Glomerular endothelial cell (primary cell): ENCODE data around the gene CYB561D2. TPM values are rescaled to one million over a fixed set of nuclear protein-coding genes. Genes with fewer than 3 reads are reported as not detected.

ENCODE experiments used
- DNase-seq: peaks from one replicate; pipeline ENCODE4 v3.0.0-alpha.2; 2011; ENCODE audit warnings: low read depth, low spot score; ENCODE audit errors: extremely low read depth
- total RNA-seq: library from RNA; depleted of rRNA; stranded (reverse); fragments of >200 nt; gene quantifications from 2 replicates; pipeline ENCODE4 v1.2.3, GENCODE V29; 2015

The CYB561D2 gene
- total RNA-seq, 1 donor from 2014 or later: 16.2 TPM

GRCh38 chr3:50340448-50341329, 10.0 kb upstream of the CYB561D2 start, which contains the start of gene RASSF1:
TSS of gene RASSF1 (minus strand) at chr3:50340836. CDS start at chr3:50340805, 31 bp downstream.
- no peak for DNase-seq

DNA sequence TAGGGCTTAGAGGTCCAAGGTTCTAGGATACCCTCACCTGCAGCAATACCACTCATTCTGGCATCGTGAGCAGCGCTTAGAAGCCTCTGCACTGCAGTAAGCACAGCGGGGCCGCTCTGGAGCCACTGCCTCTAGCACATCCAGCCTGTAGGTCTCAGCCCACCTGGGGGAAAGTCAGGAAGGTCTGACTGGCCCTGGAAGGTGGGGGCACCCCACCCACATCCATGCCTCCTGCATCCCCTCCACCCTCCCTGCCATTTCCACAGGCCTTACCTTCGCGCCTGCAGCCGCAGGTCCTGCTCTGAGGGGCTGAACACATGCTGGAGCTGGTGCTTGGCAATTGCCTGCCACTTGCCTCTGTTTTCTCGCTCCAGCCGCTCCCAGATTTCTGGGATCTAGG, 9.1 kb upstream of the CYB561D2 start:
- no peak for DNase-seq

DNA sequence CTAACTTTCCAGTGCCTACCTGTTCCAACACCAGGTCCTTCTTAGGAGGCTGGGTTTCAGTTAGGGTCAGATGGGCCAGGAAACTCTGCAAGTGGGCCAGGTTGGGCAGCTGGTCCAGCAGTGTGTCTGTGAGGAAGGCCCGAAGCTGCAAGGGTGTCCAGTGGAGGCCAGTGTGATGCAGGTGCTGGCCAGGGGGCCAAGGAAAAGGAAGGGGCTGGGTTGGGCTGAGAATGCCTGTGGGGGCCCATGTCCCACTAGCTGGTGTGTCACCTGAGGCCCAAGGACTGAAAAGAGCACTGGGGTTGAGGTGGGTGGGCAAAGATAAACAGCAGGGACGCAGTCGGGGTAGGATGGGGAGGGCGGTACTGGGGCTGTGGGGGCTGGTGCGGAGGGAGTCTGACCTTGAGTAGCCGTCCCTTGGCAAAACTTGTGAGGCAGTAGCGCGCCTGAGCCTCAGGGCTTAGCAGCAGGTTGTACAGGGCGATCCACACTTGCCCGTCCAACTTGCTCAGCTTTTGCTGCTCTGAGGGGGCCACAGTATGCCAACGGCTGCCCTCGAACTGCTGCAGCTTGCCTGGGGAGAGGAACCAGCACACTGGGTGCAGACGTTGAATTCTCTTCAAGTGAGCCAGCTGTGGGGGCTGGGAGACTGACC, 8.5 kb upstream of the CYB561D2 start:
- DNase-seq: no peak

DNA sequence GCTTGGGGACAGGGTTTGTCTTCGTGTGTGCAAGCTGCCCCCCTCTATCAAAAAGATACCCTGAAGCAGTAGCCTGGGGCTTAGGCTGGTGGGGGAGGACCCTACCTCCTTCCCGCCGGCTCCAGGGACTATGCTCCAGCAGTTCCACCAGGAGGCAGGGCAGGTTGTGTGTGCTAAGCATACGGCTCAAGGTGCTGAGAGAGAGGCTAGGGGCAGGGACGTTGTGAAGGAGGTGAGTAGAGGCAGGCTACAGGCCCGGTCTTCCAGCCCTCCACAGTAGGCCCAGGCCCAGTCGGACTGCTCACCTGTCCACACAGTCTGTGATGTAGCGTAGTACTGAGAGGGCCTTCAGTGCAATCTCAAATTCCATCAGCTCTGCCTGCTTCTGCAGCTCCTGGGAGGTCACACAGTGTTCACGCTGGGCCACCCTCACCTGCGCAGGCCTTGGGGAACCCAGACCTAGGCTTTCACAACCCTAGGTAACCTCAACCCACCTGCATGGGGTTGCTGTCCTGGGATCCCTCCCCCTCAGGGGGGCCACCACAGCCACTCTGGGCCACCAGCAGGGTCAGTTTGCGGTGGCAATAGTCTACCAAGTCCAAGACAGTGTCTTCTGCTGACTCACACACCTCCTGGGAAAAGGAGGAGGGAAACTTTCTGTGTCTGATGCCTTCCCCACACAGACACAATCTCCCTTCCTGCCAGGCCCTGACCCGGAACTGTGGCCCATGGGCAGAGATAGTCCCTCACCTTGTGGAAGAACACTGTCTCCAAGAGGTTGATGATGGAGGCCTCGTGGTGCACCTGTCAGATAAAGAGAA, 7.6 kb upstream of the CYB561D2 start:
- no peak for DNase-seq

DNA sequence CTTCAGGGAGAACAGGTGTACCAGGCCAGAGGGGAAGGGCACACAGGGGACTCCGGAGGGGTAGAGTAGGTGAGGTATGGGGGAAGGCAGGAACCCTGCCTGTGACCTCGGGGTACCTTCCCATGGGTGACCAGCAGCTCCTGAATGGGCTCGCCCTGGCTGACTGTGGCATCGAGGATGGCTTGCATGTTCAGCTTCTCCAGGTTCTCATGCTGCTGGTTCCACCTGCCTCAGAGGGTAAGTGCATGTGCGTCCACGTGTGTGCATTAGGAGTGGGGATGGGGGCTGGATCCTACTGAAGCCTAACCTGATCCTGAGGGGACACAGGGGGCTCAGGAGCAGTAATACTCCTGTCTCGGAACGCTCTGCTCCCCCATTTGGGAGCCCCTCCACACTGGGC, 5.7 kb upstream of the CYB561D2 start:
- DNase-seq: no peak

DNA sequence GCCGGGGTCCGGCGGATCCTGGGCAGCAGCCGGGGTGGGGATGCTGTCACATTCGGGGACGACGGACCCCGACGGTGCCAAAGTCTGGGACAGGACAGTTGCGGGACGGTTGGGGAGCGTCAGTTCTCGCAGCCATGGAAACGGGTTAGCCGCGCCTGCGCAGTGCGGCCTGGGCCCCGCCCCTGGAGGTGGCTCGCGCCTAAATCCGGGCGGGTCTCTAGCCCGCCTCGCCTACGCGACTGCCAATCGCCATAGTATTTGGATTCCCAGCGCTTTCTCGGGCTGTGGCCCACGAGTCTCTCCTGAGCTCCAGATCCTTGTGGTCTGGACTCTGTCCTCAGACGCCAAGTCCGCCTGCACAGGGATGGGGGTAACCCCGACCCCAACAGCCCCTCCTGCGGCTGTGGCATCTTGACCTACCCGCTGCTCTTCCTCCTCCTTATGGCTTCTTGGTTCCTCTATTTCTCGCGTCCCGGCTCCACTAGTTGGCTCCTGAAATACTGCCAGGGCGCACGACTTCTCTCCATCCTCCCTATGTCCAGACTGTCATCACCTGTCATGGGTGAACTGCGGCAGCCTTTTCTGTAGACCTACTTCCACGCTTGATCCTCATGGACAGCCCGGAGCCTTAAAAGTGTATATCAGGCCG, 5.0 kb upstream of the CYB561D2 start, which contains the start of gene ZMYND10:
Gene ZMYND10, minus strand, starts transcription at position 147 of the 649 bp plus-strand sequence. CDS start 153 bp downstream, outside the sequence.
- DNase-seq: no peak

GRCh38 chr3:50347187-50347813, 3.4 kb upstream of the CYB561D2 start:
- DNase-seq: no peak

GRCh38 chr3:50350213-50350526, 492 bp upstream of the CYB561D2 start:
- DNase-seq: no peak

DNA sequence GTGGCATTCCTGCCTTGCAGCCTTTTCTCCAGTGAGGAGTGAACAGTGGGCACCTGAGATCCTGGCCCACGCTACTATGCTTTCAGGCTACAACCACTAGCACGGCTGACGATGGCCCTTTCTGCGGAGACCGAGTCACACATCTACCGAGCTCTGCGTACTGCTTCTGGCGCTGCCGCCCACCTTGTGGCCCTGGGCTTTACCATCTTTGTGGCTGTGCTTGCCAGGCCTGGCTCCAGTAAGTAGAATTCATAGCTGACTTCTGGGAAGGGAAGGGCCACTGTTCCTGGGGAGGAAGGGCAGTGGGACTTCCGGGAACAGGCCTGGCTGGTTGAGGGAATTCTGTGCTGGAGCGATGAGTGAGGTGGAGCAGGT, 648 bp downstream of the CYB561D2 start:
- no peak for DNase-seq

- DNase-seq: no peak
Measured at GRCh38 chr3:50352781-50353180, 2.1 kb downstream of the CYB561D2 start.

DNA sequence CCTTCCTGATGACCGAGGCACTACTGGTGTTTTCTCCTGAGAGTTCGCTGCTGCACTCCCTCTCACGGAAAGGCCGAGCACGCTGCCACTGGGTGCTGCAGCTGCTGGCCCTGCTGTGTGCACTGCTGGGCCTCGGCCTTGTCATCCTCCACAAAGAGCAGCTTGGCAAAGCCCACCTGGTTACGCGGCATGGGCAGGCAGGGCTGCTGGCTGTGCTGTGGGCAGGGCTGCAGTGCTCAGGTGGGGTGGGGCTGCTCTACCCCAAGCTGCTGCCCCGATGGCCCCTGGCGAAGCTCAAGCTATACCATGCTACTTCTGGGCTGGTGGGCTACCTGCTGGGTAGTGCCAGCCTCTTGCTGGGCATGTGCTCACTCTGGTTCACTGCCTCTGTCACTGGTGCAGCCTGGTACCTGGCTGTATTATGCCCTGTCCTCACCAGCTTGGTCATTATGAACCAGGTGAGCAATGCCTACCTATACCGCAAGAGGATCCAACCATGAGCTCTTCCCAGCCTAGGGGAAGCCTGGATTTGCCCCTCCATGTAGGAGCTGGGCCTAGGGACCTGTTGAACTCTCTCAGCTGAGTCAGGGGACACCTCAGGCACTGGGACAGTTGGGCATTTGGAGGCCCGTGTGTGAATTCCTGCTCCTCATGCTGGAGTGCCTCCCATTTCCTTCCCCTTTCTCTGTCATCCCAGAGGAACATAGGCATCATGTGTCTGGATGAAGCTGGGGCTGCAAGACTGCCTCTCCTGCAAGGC, 2.8 kb downstream of the CYB561D2 start:
- no peak for DNase-seq

- no peak for DNase-seq
Measured at GRCh38 chr3:50354186-50354764, 3.6 kb downstream of the CYB561D2 start.

GRCh38 chr3:50354850-50355249, 4.2 kb downstream of the CYB561D2 start:
- DNase-seq: no peak

DNA sequence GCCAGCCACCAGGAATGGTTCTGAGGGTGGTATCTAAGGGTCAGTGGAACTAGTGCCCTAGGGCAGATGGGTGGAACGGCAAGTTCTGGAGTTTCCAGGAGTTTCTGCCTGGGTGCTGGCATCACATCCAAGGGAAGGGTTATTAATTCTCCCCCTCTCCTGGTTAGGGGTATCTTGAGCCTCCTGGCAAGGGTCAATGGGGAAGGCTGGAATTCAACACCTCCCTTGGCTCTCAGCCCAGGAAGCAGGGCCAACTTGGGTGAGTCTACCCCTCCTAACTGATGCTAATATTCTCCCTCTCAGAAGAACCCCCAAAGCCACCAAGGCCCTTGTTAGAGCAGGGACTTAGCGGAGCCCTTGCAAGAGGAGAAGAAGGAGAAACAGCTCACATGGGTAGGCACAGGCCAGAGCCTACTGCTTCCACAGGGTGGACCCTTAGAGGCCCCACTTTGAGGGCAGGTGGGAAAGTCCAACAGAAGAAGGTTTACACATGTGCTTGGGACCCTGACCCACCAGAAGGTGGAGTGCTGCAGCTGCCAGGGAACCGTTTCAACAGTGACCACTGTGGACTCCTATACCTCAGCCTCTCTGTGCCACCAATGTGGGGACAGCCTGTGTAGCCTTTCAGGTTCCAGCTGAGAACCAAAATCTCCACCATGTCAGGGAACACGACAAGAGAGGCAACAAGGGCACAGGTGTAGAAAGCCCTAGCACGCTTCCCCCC, 5.3 kb downstream of the CYB561D2 start:
- no peak for DNase-seq

- DNase-seq: no peak
Measured at GRCh38 chr3:50356553-50356952, 5.9 kb downstream of the CYB561D2 start.

GRCh38 chr3:50357481-50357880, 6.8 kb downstream of the CYB561D2 start:
- no peak for DNase-seq

GRCh38 chr3:50358355-50358910, 7.8 kb downstream of the CYB561D2 start:
- DNase-seq: no peak
